GM18870 (cell line): ENCODE results near the gene CYBA.
"Not testable (repeated sequence)": the region's sequence is repeated elsewhere in the genome, so short reads cannot be mapped to it uniquely, and the experiment has no call there.

ENCODE experiments used
- ATAC-seq: cut with Tn5 transposase; IDR thresholded peaks from one replicate; pipeline ENCODE4 v1.9.1; 2021; ENCODE audit warnings: moderate library complexity; ENCODE audit not compliant: unreplicated experiment

CYBA gene

DNA sequence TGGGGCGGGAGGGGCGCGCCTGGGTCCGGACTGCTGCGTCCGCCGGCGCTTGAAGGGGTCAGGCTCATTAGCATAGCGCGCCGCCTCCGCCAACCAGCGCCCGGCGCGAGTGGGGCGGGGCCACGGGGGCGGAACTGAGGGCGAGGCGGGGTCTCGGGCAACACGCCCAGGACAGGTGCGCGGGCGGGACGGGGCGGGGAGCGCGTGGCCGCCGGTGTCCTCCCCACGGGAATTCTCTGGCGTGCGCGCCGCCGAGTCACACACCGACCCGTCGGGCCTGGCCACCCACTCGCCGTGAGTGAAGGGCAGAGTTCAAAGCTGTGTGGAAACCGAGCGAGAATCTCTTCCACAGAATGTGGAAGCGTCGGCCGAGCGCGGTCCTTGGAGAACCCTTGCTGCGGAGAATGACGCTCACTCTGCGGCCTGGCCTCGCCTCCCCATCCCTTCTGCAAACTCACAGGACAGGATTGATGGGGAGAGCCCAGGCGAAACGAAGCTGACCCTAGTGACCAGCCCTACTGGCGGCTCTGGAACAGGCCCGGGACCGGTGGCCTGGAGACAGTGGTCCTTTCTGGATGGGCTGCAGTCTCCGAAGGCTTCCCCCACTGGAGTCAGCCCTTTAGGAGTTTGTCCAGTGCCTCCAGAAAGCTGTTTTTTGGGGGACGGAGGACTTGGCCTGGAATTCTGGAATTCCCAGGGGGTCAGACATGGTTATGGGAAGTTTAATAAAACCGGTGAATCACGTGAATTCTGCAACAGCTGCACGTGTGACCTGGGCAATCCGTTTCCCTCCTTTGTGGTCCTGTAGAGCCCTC is 35.8 kb upstream of the CYBA start, which contains the start of gene SNAI3:
SNAI3 (minus strand) TSS at position 69 of the 815 bp plus-strand sequence. CDS start 101 bp downstream, outside the sequence.
- no peak for ATAC-seq

DNA sequence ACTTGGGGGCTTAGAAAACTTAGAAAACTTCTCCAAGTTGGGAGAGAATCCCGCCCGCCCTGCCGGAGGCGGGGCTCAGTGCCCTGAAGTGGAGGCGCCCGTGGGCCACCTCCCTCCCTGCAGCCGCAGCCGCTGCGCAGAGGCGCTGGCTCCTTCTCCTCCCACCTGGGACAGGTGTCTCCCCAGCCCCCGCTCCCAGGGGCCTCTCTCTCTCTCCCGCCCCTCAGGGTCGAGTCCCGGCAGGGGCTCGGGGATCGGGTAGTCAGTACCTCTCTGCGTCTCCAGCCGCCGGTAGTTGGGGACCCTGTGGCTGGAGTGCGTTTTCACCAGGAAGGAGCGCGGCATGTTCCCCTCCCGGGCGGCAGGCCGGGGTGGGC is 35.2 kb upstream of the CYBA start:
- no peak for ATAC-seq

- no peak for ATAC-seq
These were observed 34.6 kb upstream of the CYBA start for GRCh38 chr16:88685156-88686061.

DNA sequence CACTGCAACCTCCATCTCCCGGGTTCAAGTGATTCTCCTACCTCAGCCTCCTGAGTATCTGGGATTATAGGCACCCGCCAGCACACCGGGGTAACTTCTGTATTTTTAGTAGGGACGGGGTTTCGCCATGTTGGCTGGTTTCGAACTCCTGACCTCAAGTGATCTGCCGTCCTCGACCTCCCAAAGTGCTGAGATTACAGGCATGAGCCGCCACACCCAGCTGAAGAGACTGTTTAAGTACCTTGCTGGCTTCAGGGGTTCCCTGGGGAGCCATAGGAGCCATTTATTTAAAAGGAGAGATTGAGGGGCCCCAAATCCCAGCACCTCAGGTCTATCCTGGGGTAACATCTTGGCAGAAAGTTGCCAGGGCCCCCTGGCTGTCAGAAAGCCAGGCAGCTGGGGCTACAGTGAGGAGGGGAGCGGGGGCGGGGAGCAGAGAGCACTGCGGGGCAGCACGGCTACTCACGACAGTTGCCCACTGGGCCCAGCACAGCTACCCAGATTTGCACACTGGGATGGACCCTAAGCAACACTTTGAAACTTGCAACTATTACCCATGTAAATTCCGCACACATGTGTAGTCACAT is 33.8 kb upstream of the CYBA start:
- ATAC-seq, result no peak

DNA sequence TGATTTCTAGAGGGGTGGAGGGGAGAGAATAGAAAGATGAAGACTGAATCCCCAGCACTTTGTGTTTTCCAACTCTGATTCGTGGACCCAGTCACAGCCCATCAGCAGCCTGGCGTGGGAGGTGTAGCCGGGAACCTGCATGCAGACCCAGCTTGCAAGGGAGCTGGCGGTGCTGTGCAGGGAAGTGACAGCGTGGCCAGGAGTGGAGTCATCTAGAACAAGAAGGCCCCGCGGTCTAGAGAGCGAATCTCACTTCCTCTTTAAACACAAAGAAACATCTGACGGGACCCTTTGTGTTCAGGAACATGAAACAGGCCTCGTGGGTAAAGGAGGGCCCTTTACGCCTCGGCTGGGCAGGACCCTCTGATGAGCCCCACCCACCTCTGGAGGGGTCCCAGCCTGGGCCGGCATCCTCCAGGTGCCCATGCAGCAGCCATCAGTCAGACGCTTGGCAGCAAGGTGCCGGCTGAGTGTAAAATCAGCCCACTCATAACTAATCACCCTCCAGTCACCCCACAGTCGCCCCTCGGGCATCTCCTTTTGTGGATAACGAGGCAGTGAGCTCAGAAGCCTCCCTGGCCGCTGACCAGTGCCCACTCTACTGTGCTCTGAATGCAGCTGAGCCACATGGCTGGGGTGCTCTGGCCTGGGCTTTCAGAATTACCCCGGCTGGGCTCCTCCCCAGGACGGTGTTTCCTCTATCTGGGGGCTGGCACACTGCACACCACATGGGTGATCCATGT is 31.0 kb upstream of the CYBA start:
- ATAC-seq, result no peak

- ATAC-seq, result no peak
These were observed 30.3 kb upstream of the CYBA start for GRCh38 chr16:88681084-88681680.

DNA sequence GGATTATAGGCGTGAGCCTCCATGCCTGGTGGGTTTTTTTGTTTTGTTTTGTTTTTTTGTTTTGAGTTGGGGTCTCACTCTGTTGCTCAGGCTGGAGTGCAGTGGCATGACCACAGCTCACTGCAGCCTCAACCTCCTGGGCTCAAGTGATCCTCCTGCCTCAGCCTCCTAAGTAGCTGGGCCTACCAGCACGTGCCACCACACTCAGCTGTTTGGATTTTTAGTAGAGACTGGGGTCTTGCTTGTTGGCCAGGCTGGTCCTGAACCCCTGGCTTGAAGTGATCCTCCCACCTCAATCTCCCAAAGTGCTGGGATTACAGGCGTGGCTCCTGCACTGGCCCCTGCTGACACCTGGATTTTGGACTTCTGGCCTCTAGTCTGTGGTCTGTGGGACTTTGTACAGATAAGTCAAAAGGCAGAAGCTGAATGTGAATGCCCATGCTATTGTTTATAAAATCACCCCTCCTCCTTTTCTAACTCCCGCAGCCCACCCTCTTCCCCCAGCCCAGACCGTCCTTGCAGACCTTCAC is 29.8 kb upstream of the CYBA start:
- ATAC-seq, result no peak

GRCh38 chr16:88678224-88678979 is 27.5 kb upstream of the CYBA start:
- ATAC-seq, result no peak

DNA sequence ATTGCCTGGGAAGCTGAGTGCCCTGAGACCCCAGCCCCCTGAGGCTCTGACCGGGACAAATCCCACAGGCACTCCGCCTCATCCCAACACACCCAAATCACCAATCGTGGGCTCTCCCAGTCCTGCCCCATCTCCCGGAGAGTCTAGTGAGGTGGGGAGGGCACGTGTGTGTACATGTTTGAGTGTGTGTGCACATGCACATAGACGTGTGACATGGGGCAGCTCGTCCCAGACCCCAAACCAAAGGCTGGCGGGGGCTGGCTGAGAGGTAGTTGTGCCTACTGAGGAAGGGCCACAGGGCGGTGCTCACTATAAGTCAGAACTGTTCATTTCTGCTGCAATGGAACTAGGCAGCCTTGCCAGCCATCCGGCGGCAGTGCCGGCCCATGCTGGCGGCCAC is 26.9 kb upstream of the CYBA start:
- ATAC-seq, result no peak

GRCh38 chr16:88676502-88677242 is 25.8 kb upstream of the CYBA start:
- ATAC-seq, result no peak

GRCh38 chr16:88673716-88674379 is 23.0 kb upstream of the CYBA start:
- ATAC-seq, result no peak

GRCh38 chr16:88672776-88673175 is 21.9 kb upstream of the CYBA start:
- ATAC-seq, result no peak

DNA sequence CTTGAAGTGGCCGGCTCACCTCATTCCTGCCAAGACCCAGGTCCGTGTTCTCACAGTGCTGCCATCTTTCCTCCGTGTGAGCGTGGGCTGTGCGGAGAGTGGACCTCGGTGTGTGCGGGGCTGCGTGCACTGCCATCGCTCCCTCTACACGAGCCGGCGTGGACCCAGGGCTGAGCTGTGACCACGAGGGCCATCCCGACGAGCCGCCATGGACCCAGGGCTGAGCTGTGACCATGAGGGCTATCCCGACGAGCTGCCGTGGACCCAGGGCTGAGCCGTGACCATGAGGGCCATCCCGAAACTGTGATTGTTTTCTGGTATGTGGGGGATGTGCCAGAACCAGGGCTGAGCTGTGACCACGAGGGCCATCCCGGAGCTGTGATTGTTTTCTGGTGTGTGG is 21.0 kb upstream of the CYBA start:
- no peak for ATAC-seq

- no peak for ATAC-seq
These were observed 19.1 kb upstream of the CYBA start for GRCh38 chr16:88669980-88670379.

DNA sequence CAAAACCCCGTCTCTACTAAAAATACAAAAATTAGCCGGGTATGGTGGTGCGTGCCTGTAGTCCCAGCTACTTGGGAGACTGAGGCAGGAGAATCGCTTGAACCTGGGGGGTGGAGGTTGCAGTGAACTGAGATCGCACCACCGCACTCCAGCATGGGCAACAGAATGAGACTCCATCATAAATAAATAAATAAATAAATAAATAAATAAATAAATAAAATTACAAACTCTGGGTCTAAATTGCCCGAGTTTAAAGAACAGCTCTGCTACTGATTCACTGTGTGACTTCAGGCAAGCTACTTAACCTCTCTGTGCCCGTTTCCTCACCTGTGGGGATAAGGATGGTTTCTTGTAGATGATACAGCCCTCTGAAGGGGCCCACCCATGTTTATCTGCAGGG is 18.6 kb upstream of the CYBA start:
- ATAC-seq, result not testable (repeated sequence)

DNA sequence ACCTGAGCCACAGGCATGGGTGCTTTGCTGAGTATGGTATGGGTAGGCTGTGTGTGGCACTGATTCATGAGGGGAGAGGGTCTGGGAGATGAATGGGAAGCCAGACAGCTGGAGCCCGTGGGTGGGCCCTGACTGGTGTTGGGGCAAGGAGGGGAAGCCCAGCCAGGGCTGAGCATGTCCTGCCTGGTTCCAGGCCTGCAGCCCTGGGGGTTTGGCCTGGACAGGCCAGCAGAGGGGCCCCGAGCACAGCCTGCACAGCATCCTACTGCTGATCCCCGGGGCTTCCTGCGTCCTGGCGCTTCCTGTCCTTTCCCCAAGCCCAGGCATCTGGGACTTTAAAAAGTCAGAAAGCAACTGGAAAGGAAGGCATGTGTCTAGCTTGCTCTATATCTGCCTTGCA is 16.6 kb upstream of the CYBA start:
- no peak for ATAC-seq

- ATAC-seq, result no peak
These were observed 14.7 kb upstream of the CYBA start for GRCh38 chr16:88665570-88665969.

DNA sequence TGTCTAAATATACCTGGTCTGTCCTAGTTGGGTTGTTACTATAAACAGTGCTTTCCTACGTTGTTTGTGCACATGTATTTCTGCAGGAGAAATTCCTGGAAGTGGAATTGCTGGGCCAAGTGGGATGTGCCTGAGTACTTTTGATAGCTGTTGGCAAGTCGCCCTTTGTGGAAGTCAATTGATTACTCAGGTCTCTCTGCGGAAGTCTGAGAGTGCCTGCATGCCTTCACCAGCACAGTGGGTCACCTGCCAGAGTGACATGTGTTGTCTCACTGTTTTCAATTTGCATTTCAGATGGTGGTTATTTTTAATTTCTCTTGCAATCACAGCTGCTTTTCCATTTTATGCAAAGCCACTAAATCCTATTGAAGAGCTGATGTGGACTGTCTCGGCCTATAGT is 14.3 kb upstream of the CYBA start:
- no peak for ATAC-seq
